Cardiac atrium fibroblast (primary cell): Measurements from ENCODE around the gene AHCYL2. TPM values are rescaled to one million over a fixed set of nuclear protein-coding genes. Genes with fewer than 3 reads are reported as not detected.

Source experiments
- total RNA-seq: library from RNA; depleted of rRNA; stranded (reverse); fragments of >200 nt; gene quantifications from 2 replicates; pipeline ENCODE4 v1.2.3, GENCODE V29; 2015

AHCYL2 gene
- 12.0 and 15.2 TPM in 2 replicates for total RNA-seq

GRCh38 chr7:129224251-129225205, at the start of gene AHCYL2:
Gene AHCYL2 (plus strand): TSS chr7:129225030.

GRCh38 chr7:129188372-129188891, 36.4 kb upstream of the AHCYL2 start, which contains the start of gene SMO:
Gene SMO (plus strand): TSS chr7:129188633. CDS start chr7:129189152, 519 bp downstream.

DNA sequence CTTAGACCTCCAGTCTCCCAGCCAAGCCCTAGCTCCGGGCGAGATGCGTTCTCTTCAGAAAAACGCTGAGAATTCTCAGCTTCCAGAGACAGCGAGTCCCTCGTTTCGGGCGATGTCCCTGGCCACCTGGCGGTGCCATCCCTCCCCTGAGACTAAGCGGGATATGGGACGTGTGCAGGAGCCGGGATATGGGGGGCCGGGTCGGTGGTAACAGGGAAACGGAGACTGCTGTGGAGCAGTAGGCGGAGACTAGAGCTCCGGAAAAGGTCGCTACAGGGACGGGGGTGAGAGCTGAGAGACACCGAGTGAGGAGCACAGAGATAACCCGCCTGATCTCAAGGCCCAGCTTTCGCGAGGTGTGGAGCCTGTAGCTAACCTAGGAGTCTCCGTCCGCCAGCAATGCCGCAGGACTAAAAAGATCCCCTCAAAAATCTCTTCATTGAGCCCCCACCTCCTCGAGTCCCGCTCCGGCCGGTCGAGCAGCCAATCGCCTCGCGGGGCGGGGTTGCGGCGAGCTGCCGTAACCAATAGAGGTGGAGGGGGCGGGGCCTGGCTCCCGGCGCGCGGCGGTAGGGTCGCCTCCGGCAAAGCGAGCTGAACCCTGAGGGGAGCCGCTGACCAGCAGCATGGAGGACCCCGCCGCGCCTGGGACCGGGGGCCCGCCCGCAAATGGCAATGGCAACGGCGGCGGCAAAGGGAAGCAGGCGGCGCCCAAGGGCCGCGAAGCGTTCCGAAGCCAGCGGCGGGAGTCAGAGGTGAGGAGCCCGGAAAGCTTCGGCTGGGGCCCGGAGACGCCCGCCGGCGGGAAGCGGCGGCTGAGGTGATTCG, 209.2 kb downstream of the AHCYL2 start, which contains the start of gene STRIP2:
TSS of gene STRIP2 (plus strand) at position 586 of the 828 bp plus-strand sequence. CDS start at position 627, 41 bp downstream.

Other genes starting within 250 kb of the AHCYL2 start
- 22.2 and 32.9 TPM in 2 replicates for gene TNPO3, start 169.9 kb upstream of the AHCYL2 start, total RNA-seq
- 0.65 TPM in 1 of 2 replicates, not detected in the other for gene TSPAN33, start 80.3 kb upstream of the AHCYL2 start, total RNA-seq
- gene SMO, start 36.4 kb upstream of the AHCYL2 start, total RNA-seq: 16.5 and 16.6 TPM in 2 replicates
- 1.3 and 4.2 TPM in 2 replicates for gene STRIP2, start 209.4 kb downstream of the AHCYL2 start, total RNA-seq